NCI-H2107 treated with DMSO at 0.1 percent for 48 hours (cell line): ENCODE measurements around the gene LAMP1.
"Not testable (repeated sequence)": the region's sequence is repeated elsewhere in the genome, so short reads cannot be mapped to it uniquely, and the experiment has no call there.

Source experiments
- DNase-seq: peaks from one replicate; lab custom pipeline; 2025; ENCODE audit not compliant: unreplicated experiment; lab: John Stamatoyannopoulos, UW

LAMP1 gene

DNA sequence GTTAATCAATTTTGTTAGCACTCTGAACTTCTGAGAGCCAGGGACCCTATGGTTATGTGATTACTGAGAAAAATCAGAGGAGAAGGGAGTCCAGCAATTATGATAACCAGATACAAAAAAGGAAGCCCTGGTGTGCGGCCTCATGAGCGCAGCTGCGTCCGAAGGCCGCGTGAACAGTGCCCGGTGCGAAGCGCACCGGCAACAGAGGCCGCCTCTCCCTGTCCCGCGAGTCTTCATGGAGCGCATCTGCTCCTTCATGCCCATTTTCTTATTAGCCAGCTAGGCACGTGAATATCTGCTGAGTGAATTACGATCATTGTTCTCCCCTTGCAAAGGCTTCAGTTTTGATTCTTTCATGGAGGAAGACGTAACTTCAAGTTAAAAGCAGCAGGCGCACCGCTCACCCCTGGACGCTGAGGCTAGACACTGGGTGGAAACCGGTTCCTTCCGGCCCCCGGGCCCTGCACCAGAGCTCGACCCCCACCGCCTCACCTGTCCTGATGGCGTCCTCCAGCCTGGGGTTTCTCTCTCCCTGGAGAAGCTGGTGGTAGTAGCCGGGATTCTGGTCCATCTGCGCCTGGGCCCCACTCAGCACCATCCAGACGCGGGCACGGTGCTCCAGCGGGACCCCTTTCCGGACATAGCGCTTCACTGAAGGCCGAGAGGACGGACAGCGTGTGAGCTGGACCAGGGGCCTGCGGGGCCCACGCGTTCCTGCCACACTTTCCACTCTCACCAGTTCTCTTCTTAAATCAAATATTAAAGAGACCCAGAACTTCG is 58.0 kb downstream of the LAMP1 start:
- no peak for DNase-seq

GRCh38 chr13:113355621-113356020 is 58.6 kb downstream of the LAMP1 start:
- no peak for DNase-seq

- DNase-seq, result no peak
Measured at GRCh38 chr13:113356596-113356995, 59.6 kb downstream of the LAMP1 start.

GRCh38 chr13:113357529-113357928 is 60.5 kb downstream of the LAMP1 start:
- no peak for DNase-seq

GRCh38 chr13:113358653-113359190 is 61.7 kb downstream of the LAMP1 start:
- no peak for DNase-seq

- DNase-seq, result no peak
Measured at GRCh38 chr13:113359571-113359970, 62.5 kb downstream of the LAMP1 start.

DNA sequence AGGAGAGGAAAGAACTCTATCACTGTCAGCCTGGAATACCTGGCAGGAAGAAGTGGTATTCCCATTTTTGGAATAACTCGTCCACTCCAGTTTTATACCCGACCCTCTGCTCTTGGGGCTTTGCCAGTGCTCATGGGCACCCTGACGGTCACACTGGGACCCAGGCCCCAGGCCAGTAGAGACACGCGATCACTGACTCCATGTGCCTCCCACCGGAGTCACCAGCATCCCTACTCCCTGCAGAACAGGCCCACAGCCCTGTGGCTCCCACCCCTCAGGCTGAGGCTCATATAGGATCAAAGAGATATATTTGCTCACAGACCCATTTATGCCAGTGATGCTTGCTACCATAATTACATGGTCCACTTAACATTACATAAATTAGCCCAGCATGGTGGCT is 63.4 kb downstream of the LAMP1 start:
- no peak for DNase-seq

DNA sequence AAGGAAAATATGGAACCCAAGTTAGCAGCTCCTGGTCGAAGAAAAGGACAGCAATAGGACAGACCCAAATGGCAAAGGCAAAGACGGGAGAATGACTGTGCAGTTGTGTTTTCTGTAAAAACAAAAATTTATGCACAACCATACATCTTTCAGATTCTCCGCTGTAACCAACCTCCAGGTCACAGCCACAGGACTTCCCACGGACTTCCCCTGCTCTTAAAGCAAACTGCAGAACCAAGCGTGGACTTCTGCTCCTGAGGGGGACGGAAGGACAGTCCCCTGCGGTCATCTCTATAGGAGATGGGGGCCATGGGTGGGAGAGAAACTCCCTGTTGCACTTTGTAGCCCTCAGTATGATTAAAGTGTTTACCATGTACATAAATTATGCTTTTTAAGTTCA is 64.4 kb downstream of the LAMP1 start:
- no peak for DNase-seq

- DNase-seq, result no peak
Measured at GRCh38 chr13:113364311-113364889, 67.4 kb downstream of the LAMP1 start.

DNA sequence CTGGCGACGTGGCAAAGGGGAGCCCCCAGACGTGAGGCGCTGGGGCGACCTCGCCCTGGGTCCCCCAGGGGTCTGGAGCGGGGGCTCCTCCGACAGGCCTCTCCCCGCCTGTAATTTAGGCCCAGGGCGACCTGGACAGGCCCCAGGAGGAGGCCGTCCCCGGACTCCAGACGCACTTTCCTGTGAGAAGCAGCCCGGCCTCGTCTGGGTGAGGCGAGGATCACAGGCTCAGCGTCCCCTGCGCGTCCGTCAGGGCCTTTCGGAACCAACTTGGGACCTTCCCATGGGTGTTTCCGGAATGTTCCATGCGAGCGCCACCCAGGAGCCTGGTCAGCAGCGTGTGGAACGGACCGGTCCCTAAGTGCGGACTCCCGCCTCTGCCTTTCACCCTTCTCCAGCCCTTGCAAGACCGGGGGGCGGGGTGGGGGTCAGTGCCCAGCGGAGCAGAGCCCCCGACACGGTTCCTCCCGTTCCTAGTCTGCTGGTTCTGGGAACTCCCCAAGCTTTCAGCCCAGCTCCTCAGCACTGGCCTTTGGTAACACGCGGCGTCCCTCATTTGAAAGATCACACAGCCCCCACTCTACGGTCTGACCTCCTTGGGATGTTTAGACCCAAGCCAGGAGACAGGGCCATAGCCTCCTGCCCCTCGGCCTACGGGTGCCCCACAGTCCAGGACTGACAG is 68.0 kb downstream of the LAMP1 start:
- DNase-seq, result no peak

DNA sequence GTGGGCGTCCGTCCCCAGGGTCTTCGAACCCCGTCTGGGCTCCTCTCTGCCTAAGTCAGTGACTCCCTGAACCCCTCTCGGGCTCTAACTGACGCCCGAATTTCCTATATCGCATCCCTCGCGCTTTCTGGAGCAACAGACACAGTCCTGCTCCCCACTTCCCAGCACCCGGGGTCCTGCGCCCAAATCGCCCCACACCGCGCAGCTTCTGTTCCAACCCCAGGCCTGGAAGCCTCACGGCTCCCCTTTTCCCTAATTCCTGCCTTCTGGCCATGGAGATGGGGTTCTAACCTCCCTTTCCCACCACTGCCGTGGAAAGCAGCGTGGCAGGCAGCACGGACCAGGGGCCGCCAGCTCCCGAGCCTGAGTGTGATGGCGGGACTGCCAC is 68.5 kb downstream of the LAMP1 start:
- DNase-seq, result no peak

- no peak for DNase-seq
Measured at GRCh38 chr13:113365971-113366588, 69.0 kb downstream of the LAMP1 start.

DNA sequence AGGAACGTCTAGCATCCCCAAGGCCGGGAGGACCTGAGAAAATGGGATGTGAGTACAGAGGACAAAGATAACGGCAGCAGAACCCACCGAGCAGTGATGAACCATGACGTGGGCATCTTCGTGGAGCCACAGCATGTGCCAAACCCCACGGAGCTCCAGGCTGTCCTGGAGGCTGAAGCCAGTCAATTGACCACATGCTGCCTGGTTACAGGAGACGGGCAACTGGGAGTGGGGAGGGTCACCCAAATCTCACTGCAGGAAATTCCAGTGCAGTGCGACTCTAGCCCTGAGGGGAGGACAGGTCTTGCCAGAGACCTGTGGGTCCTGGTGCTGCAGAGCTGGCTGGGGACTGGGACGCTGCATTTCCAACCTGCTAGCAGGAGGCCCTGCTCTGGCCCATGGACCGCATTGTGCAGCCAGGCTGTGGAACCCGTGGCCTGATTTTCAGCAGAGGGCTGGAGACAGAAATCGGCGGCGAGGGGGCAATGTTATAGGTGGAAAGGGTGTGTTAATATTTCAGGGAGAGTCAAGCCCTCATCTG is 70.1 kb downstream of the LAMP1 start:
- no peak for DNase-seq

DNA sequence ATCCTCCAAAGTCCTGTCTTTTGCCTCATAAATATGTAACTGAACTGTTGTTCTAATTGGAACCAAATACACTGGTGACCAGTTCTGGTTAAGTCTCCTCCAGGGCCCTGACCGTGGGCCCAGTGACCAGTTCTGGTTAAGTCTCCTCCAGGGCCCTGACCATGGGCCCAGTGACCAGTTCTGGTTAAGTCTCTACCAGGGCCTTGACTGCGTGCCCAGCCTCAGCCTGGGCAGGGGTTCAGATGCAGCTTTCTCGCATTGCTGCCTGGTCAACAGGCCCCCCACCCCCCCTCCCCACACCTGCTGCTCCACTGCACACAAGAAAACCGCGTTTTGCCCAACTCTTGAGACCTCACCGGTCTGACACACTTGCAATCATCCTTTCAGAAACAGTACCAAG is 70.7 kb downstream of the LAMP1 start:
- DNase-seq, result no peak

- DNase-seq, result not testable (repeated sequence)
Measured at GRCh38 chr13:113368353-113368752, 71.3 kb downstream of the LAMP1 start.

DNA sequence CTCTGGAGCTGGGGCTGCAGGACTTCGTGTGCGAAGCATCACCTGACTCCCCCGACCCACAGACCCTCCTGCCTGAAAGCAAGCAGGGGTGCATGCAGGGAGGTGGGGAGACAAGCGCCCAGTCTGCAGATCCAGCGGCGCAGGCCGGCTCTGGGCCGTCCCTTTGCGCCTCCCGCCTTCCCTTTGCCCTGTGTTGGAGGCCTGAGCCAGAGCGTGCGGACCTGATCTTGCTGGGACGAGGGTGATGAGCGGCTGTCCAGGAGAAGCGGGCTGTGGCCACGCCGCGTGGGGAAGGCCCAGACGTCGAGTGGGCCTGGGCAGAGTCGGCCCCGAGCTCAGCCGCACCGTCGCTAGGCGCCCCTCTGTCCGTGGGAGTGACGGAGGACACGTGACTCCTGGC is 72.2 kb downstream of the LAMP1 start:
- DNase-seq, result no peak

DNA sequence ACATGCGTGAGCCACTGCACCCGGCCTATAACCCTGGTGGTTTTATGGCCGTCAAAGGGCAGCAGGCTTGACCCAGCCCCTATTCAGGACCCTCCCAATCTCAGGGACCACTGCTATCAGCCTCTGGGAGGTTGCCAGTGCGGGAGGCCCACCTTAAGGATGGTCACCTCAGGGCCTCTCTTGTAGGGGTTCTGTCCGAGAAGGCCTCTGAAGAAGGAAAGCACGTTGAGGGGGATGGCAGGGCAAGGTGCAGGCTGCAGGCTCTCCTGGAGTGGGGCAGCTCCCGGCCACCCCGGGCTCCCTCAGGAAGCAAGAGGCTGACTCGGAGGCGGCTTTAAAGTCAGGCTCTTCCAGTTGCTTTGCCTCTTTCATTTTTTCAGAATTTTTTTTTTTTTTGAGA is 72.8 kb downstream of the LAMP1 start:
- DNase-seq, result no peak

DNA sequence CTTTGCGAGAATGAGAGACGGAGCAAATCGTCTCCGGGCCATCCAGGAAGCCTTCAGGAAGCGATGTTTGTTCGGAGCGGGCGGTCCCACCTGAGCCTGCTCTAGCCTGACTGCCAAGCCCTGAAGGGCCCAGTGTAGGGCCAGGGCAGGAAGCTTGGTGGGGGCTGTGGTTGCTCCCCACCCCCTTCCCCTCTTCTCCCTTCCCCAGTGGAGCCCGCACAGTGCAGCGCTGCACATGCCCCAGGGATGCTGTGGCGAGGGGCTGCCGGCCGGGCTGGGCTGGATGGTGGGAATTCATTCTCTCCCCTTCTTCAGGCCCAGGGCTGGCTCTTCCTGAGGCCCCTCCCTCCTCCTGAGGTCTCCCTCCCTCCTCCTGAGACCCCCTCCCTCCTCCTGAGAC is 74.0 kb downstream of the LAMP1 start:
- no peak for DNase-seq

DNA sequence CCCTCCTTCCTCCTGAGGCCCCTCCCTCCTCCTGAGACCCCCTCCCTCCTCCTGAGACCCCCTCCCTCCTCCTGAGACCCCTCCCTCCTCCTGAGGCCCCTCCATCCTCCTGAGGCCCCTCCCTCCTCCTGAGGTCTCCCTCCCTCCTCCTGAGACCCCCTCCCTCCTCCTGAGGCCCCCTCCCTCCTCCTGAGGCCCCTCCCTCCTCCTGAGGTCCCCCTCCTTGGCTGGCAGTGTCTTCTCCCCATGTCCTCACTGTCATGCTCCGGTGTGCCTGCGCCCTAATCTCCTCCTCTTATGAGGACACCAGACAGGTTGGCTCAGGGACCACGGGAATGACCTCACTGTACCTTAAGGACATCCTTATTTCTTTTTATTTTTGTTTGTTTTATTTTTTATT is 74.7 kb downstream of the LAMP1 start:
- DNase-seq, result not testable (repeated sequence)
